Transverse colon (tissue), 4 donors: ENCODE data around the gene ACER3. TPM values are rescaled to one million over a fixed set of nuclear protein-coding genes. Genes with fewer than 3 reads are reported as not detected.
"Not testable (repeated sequence)": the region's sequence is repeated elsewhere in the genome, so short reads cannot be mapped to it uniquely, and the experiment has no call there.

Experiments used
- DNase-seq: peaks from one replicate; pipeline ENCODE4 v3.0.0-alpha.2; 2019
- H3K27ac ChIP-seq, 4 donors: fragments of 200-600 bp; sonication (generic); 2 replicates each; pipeline ENCODE4 v1.5.1; 2016 to 2018; ENCODE audit warnings: inconsistent platforms in 4 of 4
- H3K27me3 ChIP-seq: fragments of 200-600 bp; sonication (generic); 2 replicates; pipeline ENCODE4 v1.5.1; 2017; ENCODE audit warnings: inconsistent platforms
- H3K36me3 ChIP-seq, 4 donors: fragments of 200-600 bp; sonication (generic); 2 replicates each; pipeline ENCODE4 v1.5.1; 2017 to 2019; ENCODE audit warnings: inconsistent platforms in 4 of 4
- H3K4me1 ChIP-seq, 4 donors: fragments of 200-600 bp; sonication (generic); 2 replicates each; pipeline ENCODE4 v1.5.1; 2017 to 2020; ENCODE audit warnings: inconsistent platforms in 4 of 4
- H3K4me3 ChIP-seq, 4 donors: fragments of 200-600 bp; sonication (generic); 1 replicate in 1 of 4; 2 replicates in 3 of 4; pipeline versions ENCODE4 v1.5.1 to v1.6.1; 2017 to 2019; ENCODE audit warnings: inconsistent platforms in 4 of 4
- H3K9me3 ChIP-seq, 2 donors: fragments of 200-600 bp; sonication (generic); 2 replicates each; pipeline ENCODE4 v1.5.1; 2017 to 2019; ENCODE audit warnings: inconsistent platforms in 2 of 2
- CTCF ChIP-seq, 5 experiments: fragments of 200-600 bp in 3 of 5; fragments of 450-650 bp in 2 of 5; sonication (generic) in 3 of 5; IDR thresholded peaks; 1 replicate in 2 of 5; 2 replicates in 3 of 5; pipeline ENCODE4 v1.5.1; 2016 to 2017; ENCODE audit warnings: antibody characterized with exemption in 5 of 5, inconsistent platforms in 3 of 5, mild to moderate bottlenecking in 2 of 5, moderate library complexity in 1 of 5
- EP300 ChIP-seq: sonication (generic); formaldehyde crosslinking; IDR thresholded peaks from one replicate; pipeline ENCODE4 v1.6.1; 2017; ENCODE audit warnings: antibody characterized with exemption, low read depth
- POLR2A ChIP-seq: fragments of 450-650 bp; IDR thresholded peaks from one replicate; pipeline ENCODE4 v1.6.1; 2016; ENCODE audit warnings: antibody characterized with exemption, mild to moderate bottlenecking, moderate library complexity
- POLR2AphosphoS5 ChIP-seq, 3 donors: sonication (generic); formaldehyde crosslinking; IDR thresholded peaks; one replicate each; pipeline ENCODE4 v1.6.1; 2016; ENCODE audit warnings: antibody characterized with exemption in 3 of 3
- WGBS, 2 donors: methylation state at CpG; one replicate each; pipeline ENCODE4 v1.1.5; 2018; ENCODE audit warnings: low coverage in 1 of 2; 5-methylcytosine and 5-hydroxymethylcytosine counted together
- in situ Hi-C, 4 donors: fragments of 200-750 bp; cut with MboI; loops; one replicate each; pipeline versions ENCODE4 v1.15.0 to v1.15.1; 2017; ENCODE audit warnings: low sequenced_read_pairs in 3 of 4, low pct_ligation_motif_present in 1 of 4, low pct_unique_long_range_greater_than_20kb in 1 of 4
- intact Hi-C: fragments of 100-400 bp; cut with DNase I; formaldehyde crosslinking; loops from one replicate; pipeline ENCODE4 v1.15.1; 2023; ENCODE audit warnings: low total_unique reads
- total RNA-seq, 4 donors: library from RNA; depleted of rRNA; stranded (reverse); fragments of >200 nt; gene quantifications; one replicate each; pipeline ENCODE4 v1.1.0, GENCODE V29; 2016

Gene ACER3
- total RNA-seq, result 10 to 100 TPM in 3 of 4 donors, 1 to 10 TPM in 1; 8.8 to 72.2 (median 29.4) TPM

DNA sequence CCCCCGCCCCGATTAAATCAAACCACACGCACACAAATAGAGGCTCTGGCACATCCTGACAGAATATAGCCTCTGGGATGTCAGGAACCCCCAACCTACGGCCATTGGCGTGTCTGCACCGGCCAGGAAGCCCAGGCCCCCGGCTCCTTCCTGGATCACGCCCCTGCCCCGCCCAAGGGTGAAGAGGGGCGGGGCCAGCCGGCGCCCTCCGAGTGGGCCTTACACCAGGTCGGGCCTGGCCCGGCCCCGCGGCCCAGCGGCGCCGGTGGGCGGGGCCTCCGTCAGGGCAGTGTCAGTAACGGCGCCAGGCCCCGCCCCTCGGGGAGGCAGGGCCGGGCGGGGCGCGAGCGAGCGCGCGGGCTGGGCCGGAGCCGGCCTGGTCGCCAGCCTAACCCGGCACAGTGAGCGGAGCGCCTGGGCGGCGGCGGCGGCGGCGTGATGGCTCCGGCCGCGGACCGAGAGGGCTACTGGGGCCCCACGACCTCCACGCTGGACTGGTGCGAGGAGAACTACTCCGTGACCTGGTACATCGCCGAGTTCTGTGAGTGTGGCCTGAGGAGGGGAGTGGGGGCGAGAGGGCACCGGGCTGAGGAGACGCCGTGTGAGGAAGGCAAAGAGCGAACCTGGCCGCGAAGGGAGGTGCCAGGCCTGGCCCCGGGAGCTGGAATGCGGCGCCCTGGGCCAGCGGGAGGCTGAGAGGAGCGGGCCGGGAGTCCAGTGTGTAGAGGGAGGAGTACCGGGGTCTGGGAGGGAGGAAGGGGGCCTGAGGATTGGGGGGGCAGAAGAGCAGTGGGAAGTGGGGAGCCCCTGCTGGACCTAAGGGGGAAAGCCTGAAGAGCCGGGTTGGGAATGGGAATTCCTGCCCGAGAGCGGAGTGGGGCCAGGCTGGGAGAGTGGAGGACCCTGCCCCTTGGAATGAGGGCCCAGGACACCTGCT is at the start of gene ACER3:
TSS of gene ACER3 (plus strand) at position 380 of the 937 bp plus-strand sequence. CDS start at position 439, 59 bp downstream.
- H3K9me3 ChIP-seq, result no peaks in the 10 kb centered on the region
- no peaks in the 10 kb centered on the region for H3K36me3 ChIP-seq
- H3K4me3 ChIP-seq, result peak within 1 kb of the TSS; percentile 68 to 83 (median 74)
- TF ChIP-seq POLR2AphosphoS5 (IDR thresholded peaks at IDR 0.05) (peak; percentile 82 to 90 (median 89)), EP300 (no peak), CTCF (IDR thresholded peaks at IDR 0.05) (peak; percentile 20 to 52 (median 35)), POLR2A (peak; percentile 92)
- H3K27me3 ChIP-seq, result no peaks in the 10 kb centered on the region
- peak within 1 kb of the TSS; percentile 85 to 93 (median 88) for H3K27ac ChIP-seq
- H3K4me1 ChIP-seq, result peaks cover 0 to 25% (median 14%) of the 10 kb centered on the region in 4 donors
- intact Hi-C loops, result no loop called here
- in situ Hi-C loops, result no loop called here
- DNase-seq, result peak; percentile 95
- 1% methylated on average over 58 of the region's 73 CpGs; no CpG with 5 or more reads in 1 of the 2 donors for WGBS, 2 donors

DNA sequence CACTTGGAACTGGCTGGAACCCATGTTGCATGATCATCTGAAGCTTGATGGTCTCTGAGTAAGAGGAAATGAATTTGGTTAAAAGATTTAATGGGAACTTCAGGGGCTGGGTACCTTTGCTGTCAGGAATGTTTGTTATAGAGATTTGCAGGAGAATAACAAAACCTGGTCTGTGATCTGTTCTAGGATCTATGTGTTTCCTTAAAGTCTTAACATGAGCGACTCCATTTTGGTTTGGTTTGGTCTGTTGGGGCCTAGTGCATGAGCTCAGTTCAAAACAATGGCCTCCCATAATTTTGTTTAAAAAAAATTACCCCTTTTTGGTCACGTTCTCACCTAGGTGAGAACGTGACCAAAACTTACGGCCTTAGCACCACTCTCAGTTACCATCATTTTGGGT is 49.5 kb upstream of the ACER3 start:
- intact Hi-C loops, result no loop called here
- no peaks in the 10 kb centered on the region for H3K36me3 ChIP-seq
- H3K27me3 ChIP-seq, result no peaks in the 10 kb centered on the region
- no peak overlapping the region for H3K27ac ChIP-seq
- no peak for DNase-seq
- H3K4me3 ChIP-seq, result no peak overlapping the region
- 75 to 96% methylated on average over 1 to 4 of the region's 4 CpGs for WGBS, 2 donors
- peaks cover 0 to 15% (median 5%) of the 10 kb centered on the region in 4 donors for H3K4me1 ChIP-seq
- H3K9me3 ChIP-seq, result peaks cover 7 to 16% of the 10 kb centered on the region in 2 donors
- in situ Hi-C loops, result loop anchor here (5.0 to 25.0 kb wide), 3 partner anchors 104 to 226 kb away; partner anchors contain the start of gene B3GNT6 (in 2 of the 4)
- TF ChIP-seq POLR2A, result no peak
- no peak for TF ChIP-seq EP300
- no peak for TF ChIP-seq POLR2AphosphoS5 (IDR thresholded peaks at IDR 0.05)
- no peak for TF ChIP-seq CTCF (IDR thresholded peaks at IDR 0.05)

- peaks cover 7 to 21% of the 10 kb centered on the region in 2 donors for H3K9me3 ChIP-seq
- in situ Hi-C loops (loop anchor here (5.0 to 25.0 kb wide), 3 partner anchors 100 to 223 kb away; partner anchors contain the start of gene B3GNT6 (in 2 of the 4)), intact Hi-C loops (no loop called here)
- TF ChIP-seq CTCF (IDR thresholded peaks at IDR 0.05), result no peak
- TF ChIP-seq POLR2AphosphoS5 (IDR thresholded peaks at IDR 0.05), result no peak
- TF ChIP-seq EP300, result no peak
- TF ChIP-seq POLR2A, result no peak
- H3K27ac ChIP-seq, result no peak overlapping the region
- 83 to 94% methylated on average over 2 of the region's 2 CpGs for WGBS, 2 donors
- H3K4me3 ChIP-seq, result no peak overlapping the region
- no peak for DNase-seq
- peaks cover 0 to 5% (median 3%) of the 10 kb centered on the region in 4 donors for H3K4me1 ChIP-seq
- H3K27me3 ChIP-seq, result no peaks in the 10 kb centered on the region
- H3K36me3 ChIP-seq, result no peaks in the 10 kb centered on the region
These were observed 46.3 kb upstream of the ACER3 start for GRCh38 chr11:76814414-76814813.

GRCh38 chr11:76815678-76816077 is 45.0 kb upstream of the ACER3 start:
- H3K9me3 ChIP-seq, result peaks cover 7 to 21% of the 10 kb centered on the region in 2 donors
- H3K4me1 ChIP-seq, H3K27ac ChIP-seq, H3K36me3 ChIP-seq, H3K4me3 ChIP-seq, intact Hi-C loops, H3K27me3 ChIP-seq, DNase-seq: not testable (repeated sequence)
- WGBS, 2 donors, result 97 to 98% methylated on average over 6 to 7 of the region's 7 CpGs
- in situ Hi-C loops, result loop anchor here in 3 of 4 donors (10.0 to 25.0 kb wide), 2 partner anchors 99 to 222 kb away; partner anchors contain the start of gene B3GNT6 (in 2 of the 3)
